H1 (cell line): ENCODE results near the gene LRRC23. TPM values are rescaled to one million over a fixed set of nuclear protein-coding genes. Genes with fewer than 3 reads are reported as not detected.

Source experiments
- BACH1 ChIP-seq: IDR thresholded peaks from 2 replicates; pipeline ENCODE4 v1.6.1; 2012; ENCODE audit warnings: low read length, improper control_type of control experiment
- BCL11A ChIP-seq, 2 experiments: IDR thresholded peaks; one replicate each; pipeline ENCODE4 v1.6.1; 2011; ENCODE audit warnings: low read depth in 2 of 2, low read length in 2 of 2, mild to moderate bottlenecking in 2 of 2
- CREB1 ChIP-seq: IDR thresholded peaks from 2 replicates; pipeline ENCODE4 v1.6.1; 2012; ENCODE audit warnings: inconsistent platforms
- GABPA ChIP-seq: IDR thresholded peaks from 2 replicates; pipeline ENCODE4 v1.6.1; 2011; ENCODE audit warnings: mild to moderate bottlenecking, low read length, moderate library complexity, borderline replicate concordance; ENCODE audit not compliant: insufficient read depth
- GTF2F1 ChIP-seq: IDR thresholded peaks from 2 replicates; pipeline ENCODE4 v1.6.1; 2012; ENCODE audit warnings: low read depth, low read length, improper control_type of control experiment, borderline replicate concordance
- HDAC2 ChIP-seq, 2 experiments: fragments of 300-600 bp in 1 of 2; sonication (generic) in 1 of 2; IDR thresholded peaks; 2 replicates each; pipeline ENCODE4 v1.6.1; 2011 to 2012; ENCODE audit warnings: low read depth in 2 of 2, low read length in 2 of 2, mild to moderate bottlenecking in 2 of 2, moderate library complexity in 2 of 2, borderline replicate concordance in 1 of 2, inconsistent platforms in 1 of 2
- KDM1A ChIP-seq: fragments of 200-600, 300-600 bp; sonication (generic); IDR thresholded peaks from 2 replicates; pipeline ENCODE4 v1.7.1; 2016; ENCODE audit warnings: mild to moderate bottlenecking, low read length, borderline replicate concordance
- KDM4A ChIP-seq: IDR thresholded peaks from one replicate; pipeline ENCODE4 v1.7.1; 2012; ENCODE audit warnings: low read depth, mild to moderate bottlenecking, moderate library complexity, low read length, inconsistent platforms; ENCODE audit not compliant: severe bottlenecking
- KDM5A ChIP-seq: fragments of 200-600 bp; IDR thresholded peaks from 2 replicates; pipeline ENCODE4 v1.7.1; 2012; ENCODE audit warnings: mild to moderate bottlenecking, low read length, inconsistent platforms, mixed read lengths
- MAX ChIP-seq: IDR thresholded peaks from 2 replicates; pipeline ENCODE4 v1.6.1; 2012; ENCODE audit warnings: inconsistent platforms
- PHF8 ChIP-seq: fragments of 200-600 bp; sonication (generic); conservative IDR thresholded peaks from 2 replicates; pipeline ENCODE4 v1.7.1; 2012; ENCODE audit warnings: low read depth, mild to moderate bottlenecking, inconsistent platforms, low read length, moderate library complexity
- POLR2A ChIP-seq, 2 experiments: IDR thresholded peaks; 1 replicate in 1 of 2; 2 replicates in 1 of 2; pipeline ENCODE4 v1.6.1; 2011; ENCODE audit warnings: low read depth in 2 of 2, low read length in 2 of 2, mild to moderate bottlenecking in 2 of 2; ENCODE audit errors: control extremely low read depth in 1 of 2
- SIN3A ChIP-seq, 2 experiments: IDR thresholded peaks in 1 of 2; conservative IDR thresholded peaks in 1 of 2; 2 replicates each; pipeline ENCODE4 v1.6.1; 2011 to 2012; ENCODE audit warnings: low read length in 2 of 2, improper control_type of control experiment in 1 of 2, low read depth in 1 of 2, mild to moderate bottlenecking in 1 of 2
- SIRT6 ChIP-seq: IDR thresholded peaks from one replicate; pipeline ENCODE4 v1.7.1; 2012; ENCODE audit warnings: low read length, inconsistent platforms
- SP1 ChIP-seq: IDR thresholded peaks from 2 replicates; pipeline ENCODE4 v1.6.1; 2011; ENCODE audit warnings: low read depth, low read length
- SP2 ChIP-seq: IDR thresholded peaks from 2 replicates; pipeline ENCODE4 v1.6.1; 2012; ENCODE audit warnings: mild to moderate bottlenecking, low read length, inconsistent platforms
- SUZ12 ChIP-seq: fragments of 200-600 bp; sonication (generic); IDR thresholded peaks from 2 replicates; pipeline ENCODE4 v1.6.1; 2012; ENCODE audit warnings: mild to moderate bottlenecking, inconsistent platforms, low read length, moderate library complexity, mixed read lengths
- TEAD4 ChIP-seq: IDR thresholded peaks from 2 replicates; pipeline ENCODE4 v1.6.1; 2012; ENCODE audit warnings: low read depth, low read length, inconsistent platforms, mixed read lengths
- YY1 ChIP-seq: IDR thresholded peaks from 2 replicates; pipeline ENCODE4 v1.6.1; 2011; ENCODE audit warnings: low read depth, mild to moderate bottlenecking, low read length
- polyA plus RNA-seq, 7 experiments: library from polyadenylated mRNA; depleted of rRNA in 3 of 7; stranded (reverse) in 5 of 7; unstranded in 2 of 7; fragments of >200 nt in 5 of 7; fragments of 200-250 nt in 2 of 7; gene quantifications; 1 replicate in 5 of 7; 2 replicates in 1 of 7; 4 replicates in 1 of 7; pipeline versions ENCODE4 v1.2.1 to v1.2.3, GENCODE V29; 2011 to 2013; ENCODE audit warnings: missing spikeins in 2 of 7, mixed read lengths in 2 of 7
- total RNA-seq: library from RNA; stranded (reverse); fragmentation: NEBNext Ultra II Directional; extraction: Animal tissue kit (Norgen Biotek cat#: 25700); gene quantifications from 2 replicates; pipeline ENCODE4 v1.2.1, GENCODE V29; 2021
- TF ChIP-seq, protein P1 (sequence below), 3 experiments: IDR thresholded peaks; 1 replicate in 2 of 3; 2 replicates in 1 of 3; pipeline versions ENCODE4 v1.5.1 to v1.6.1; 2011; ENCODE audit warnings: low read length in 3 of 3, mild to moderate bottlenecking in 3 of 3, inconsistent platforms in 2 of 3, low read depth in 1 of 3, moderate library complexity in 1 of 3; ENCODE audit not compliant: insufficient read depth in 1 of 3; ENCODE audit errors: control extremely low read depth in 1 of 3

The LRRC23 gene
- total and polyA plus RNA-seq, 2 of the 8 experiments (the other 6 are each of a cell fraction or from before 2014, with no cell fraction given): 2.5 to 3.6 TPM

DNA sequence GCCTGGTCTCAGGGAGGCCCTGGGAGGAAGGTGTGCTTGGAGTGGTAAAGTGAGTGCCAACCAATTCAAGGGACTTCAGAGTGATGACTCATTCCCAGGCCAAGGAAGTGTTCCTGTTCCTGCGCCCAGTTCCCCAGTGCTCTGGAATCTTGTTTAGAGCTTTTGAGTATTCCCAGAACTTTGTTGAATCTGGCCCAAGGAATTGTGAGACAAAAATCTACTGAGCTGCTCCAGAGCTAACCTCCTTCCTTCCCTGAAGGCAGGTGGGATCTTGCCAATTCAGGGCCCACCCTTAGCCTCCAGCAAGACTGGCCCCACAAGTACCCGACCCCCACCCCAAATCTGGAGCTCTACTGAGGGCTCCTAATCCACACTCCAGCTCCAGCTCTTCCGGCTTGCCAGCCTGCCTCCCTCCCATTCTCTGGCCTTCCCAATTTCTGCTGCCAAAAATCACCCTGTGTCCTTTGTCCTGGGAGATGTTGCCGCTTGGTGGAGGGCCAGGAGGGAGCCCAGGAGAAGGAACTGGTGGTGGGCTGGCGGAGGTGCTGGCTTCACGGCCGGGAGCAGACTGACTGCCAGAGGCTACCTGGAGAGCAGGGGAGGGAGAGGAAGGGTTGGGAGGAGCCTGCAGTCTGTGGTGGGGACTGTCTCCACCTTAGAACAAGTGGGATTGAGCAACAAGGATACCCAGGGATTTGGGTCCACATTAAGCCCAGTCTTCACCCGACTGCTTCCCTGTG, 21.1 kb downstream of the LRRC23 start (continued):
- TF ChIP-seq KDM4A (no peak), PHF8 (no peak), GABPA (no peak), POLR2A (IDR thresholded peaks at IDR 0.05; ENCODE audit: control extremely low read depth in 1 of 2, low read depth in 2 of 2, low read length in 2 of 2) (peak in 1 of 2 experiments; percentile 43; a peak in 1 of 3 replicates), BACH1 (no peak), HDAC2 (IDR thresholded peaks at IDR 0.05; ENCODE audit: borderline replicate concordance in 1 of 2, low read depth in 2 of 2, low read length in 2 of 2) (0 out of 4 replicates have a peak, but pooled peaks of 1 of the 2 experiments have one; percentile 6), SIRT6 (no peak), YY1 (0 out of 2 replicates have a peak, but pooled peaks have one; percentile 6), GTF2F1 (no peak), BCL11A (IDR thresholded peaks at IDR 0.05; ENCODE audit: low read depth in 2 of 2, low read length in 2 of 2) (no peak), KDM1A (no peak), TEAD4 (no peak), KDM5A (no peak), CREB1 (no peak), SUZ12 (no peak), SP1 (peak; percentile 93), SP2 (no peak), SIN3A (conservative IDR thresholded peaks at IDR 0.05 in 1 of 2, IDR thresholded peaks at IDR 0.05 in 1 of 2; ENCODE audit: low read depth in 1 of 2, low read length in 2 of 2) (peak; percentile 18 to 69; a peak in 1 of 4 replicates), MAX (no peak)
- TF ChIP-seq, protein P1, sequence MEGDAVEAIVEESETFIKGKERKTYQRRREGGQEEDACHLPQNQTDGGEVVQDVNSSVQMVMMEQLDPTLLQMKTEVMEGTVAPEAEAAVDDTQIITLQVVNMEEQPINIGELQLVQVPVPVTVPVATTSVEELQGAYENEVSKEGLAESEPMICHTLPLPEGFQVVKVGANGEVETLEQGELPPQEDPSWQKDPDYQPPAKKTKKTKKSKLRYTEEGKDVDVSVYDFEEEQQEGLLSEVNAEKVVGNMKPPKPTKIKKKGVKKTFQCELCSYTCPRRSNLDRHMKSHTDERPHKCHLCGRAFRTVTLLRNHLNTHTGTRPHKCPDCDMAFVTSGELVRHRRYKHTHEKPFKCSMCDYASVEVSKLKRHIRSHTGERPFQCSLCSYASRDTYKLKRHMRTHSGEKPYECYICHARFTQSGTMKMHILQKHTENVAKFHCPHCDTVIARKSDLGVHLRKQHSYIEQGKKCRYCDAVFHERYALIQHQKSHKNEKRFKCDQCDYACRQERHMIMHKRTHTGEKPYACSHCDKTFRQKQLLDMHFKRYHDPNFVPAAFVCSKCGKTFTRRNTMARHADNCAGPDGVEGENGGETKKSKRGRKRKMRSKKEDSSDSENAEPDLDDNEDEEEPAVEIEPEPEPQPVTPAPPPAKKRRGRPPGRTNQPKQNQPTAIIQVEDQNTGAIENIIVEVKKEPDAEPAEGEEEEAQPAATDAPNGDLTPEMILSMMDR (IDR thresholded peaks at IDR 0.05; ENCODE audit: control extremely low read depth in 1 of 3, insufficient read depth in 1 of 3, low read depth in 1 of 3, low read length in 3 of 3): no peak
